HepG2 (cell line): Measurements from ENCODE around the gene NSF. TPM values are rescaled to one million over a fixed set of nuclear protein-coding genes. Genes with fewer than 3 reads are reported as not detected.

Source experiments
- DPF2 ChIP-seq: sonication (generic); formaldehyde crosslinking; IDR thresholded peaks from 2 replicates; pipeline ENCODE4 v1.4.0; 2020; ENCODE audit warnings: mild to moderate bottlenecking, low read depth, missing genetic modification reagents, borderline replicate concordance
- EED ChIP-seq: sonication (generic); formaldehyde crosslinking; IDR thresholded peaks from 2 replicates; pipeline ENCODE4 v1.5.0; 2020; ENCODE audit warnings: mild to moderate bottlenecking, missing genetic modification reagents
- FOXJ3 ChIP-seq: sonication (generic); formaldehyde crosslinking; IDR thresholded peaks from 2 replicates; pipeline ENCODE4 v1.4.0; 2020; ENCODE audit warnings: missing genetic modification reagents, mild to moderate bottlenecking, borderline replicate concordance
- PAX8 ChIP-seq: sonication (generic); formaldehyde crosslinking; IDR thresholded peaks from 2 replicates; pipeline ENCODE4 v1.8.0; 2022; ENCODE audit warnings: mild to moderate bottlenecking, missing genetic modification reagents, borderline replicate concordance
- SYNCRIP ChIP-seq: fragments of 200-400 bp; formaldehyde crosslinking; IDR thresholded peaks from 2 replicates; pipeline ENCODE4 v1.6.1; 2018; ENCODE audit warnings: mild to moderate bottlenecking, low read depth, low read length; ENCODE audit not compliant: insufficient read depth
- THAP11 ChIP-seq: IDR thresholded peaks from 2 replicates; pipeline ENCODE4 v1.6.1; 2016; ENCODE audit warnings: missing biosample characterization, missing genetic modification reagents
- THYN1 ChIP-seq: sonication (generic); formaldehyde crosslinking; IDR thresholded peaks from 2 replicates; pipeline ENCODE4 v1.8.1; 2023; ENCODE audit warnings: low read depth, mild to moderate bottlenecking, moderate library complexity, missing genetic modification reagents, borderline replicate concordance
- YEATS4 ChIP-seq: sonication (generic); formaldehyde crosslinking; IDR thresholded peaks from 2 replicates; pipeline ENCODE4 v1.4.0; 2020; ENCODE audit warnings: missing genetic modification reagents, borderline replicate concordance
- ZKSCAN5 ChIP-seq: sonication (generic); formaldehyde crosslinking; IDR thresholded peaks from 2 replicates; pipeline ENCODE4 v1.5.1; 2020; ENCODE audit warnings: mild to moderate bottlenecking, missing genetic modification reagents
- ZNF143 ChIP-seq: sonication (generic); formaldehyde crosslinking; IDR thresholded peaks from 2 replicates; pipeline ENCODE4 v1.4.0; 2020; ENCODE audit warnings: missing genetic modification reagents
- ZNF530 ChIP-seq: sonication (generic); formaldehyde crosslinking; IDR thresholded peaks from 2 replicates; pipeline ENCODE4 v1.5.0; 2020; ENCODE audit warnings: low read depth, mild to moderate bottlenecking, missing genetic modification reagents
- ZNF839 ChIP-seq: sonication (generic); formaldehyde crosslinking; IDR thresholded peaks from 2 replicates; pipeline ENCODE4 v1.4.0; 2020; ENCODE audit warnings: missing genetic modification reagents, mild to moderate bottlenecking, borderline replicate concordance
- polyA plus RNA-seq, 8 experiments: library from polyadenylated mRNA; depleted of rRNA in 3 of 8; stranded (reverse) in 7 of 8; unstranded in 1 of 8; fragments of >200 nt; fragmentation: Illumina TruSeq in 4 of 8; extraction: Trizol in 4 of 8; gene quantifications; 2 replicates each; pipeline versions ENCODE4 v1.2.1 to v1.2.3, GENCODE V29; 2011 to 2016; ENCODE audit warnings: low read depth in 4 of 8, missing spikeins in 1 of 8, mixed read lengths in 1 of 8; ENCODE audit not compliant: insufficient read depth in 1 of 8
- total RNA-seq, 5 experiments: library from RNA; depleted of rRNA; stranded (reverse); fragments of >200 nt; fragmentation: Illumina TruSeq; extraction: Trizol; gene quantifications; 2 replicates each; pipeline ENCODE4 v1.2.3, GENCODE V29; 2016; ENCODE audit warnings: low read depth in 1 of 5
- TF ChIP-seq, protein P1 (sequence below): sonication (generic); formaldehyde crosslinking; IDR thresholded peaks from 2 replicates; pipeline ENCODE4 v1.4.0; 2020; ENCODE audit warnings: mild to moderate bottlenecking, low read depth, missing genetic modification reagents
- TF ChIP-seq, protein P2 (sequence below): sonication (generic); formaldehyde crosslinking; IDR thresholded peaks from 2 replicates; pipeline ENCODE4 v1.8.0; 2022; ENCODE audit warnings: missing genetic modification reagents, mild to moderate bottlenecking, borderline replicate concordance
- TF ChIP-seq, protein P3 (sequence below): sonication (generic); formaldehyde crosslinking; IDR thresholded peaks from 2 replicates; pipeline ENCODE4 v1.5.0; 2020; ENCODE audit warnings: missing genetic modification reagents
- TF ChIP-seq, protein P4 (sequence below): IDR thresholded peaks from 2 replicates; pipeline ENCODE4 v1.6.1; 2016; ENCODE audit warnings: mild to moderate bottlenecking, missing biosample characterization, missing genetic modification reagents
- TF ChIP-seq, protein P5 (sequence below): sonication (generic); formaldehyde crosslinking; IDR thresholded peaks from 2 replicates; pipeline ENCODE4 v1.5.1; 2020; ENCODE audit warnings: missing genetic modification reagents, mild to moderate bottlenecking, borderline replicate concordance
- TF ChIP-seq, protein P6 (sequence below): sonication (generic); formaldehyde crosslinking; IDR thresholded peaks from 2 replicates; pipeline ENCODE4 v1.4.0; 2020; ENCODE audit warnings: missing genetic modification reagents
- TF ChIP-seq, protein P7 (sequence below): sonication (generic); formaldehyde crosslinking; IDR thresholded peaks from 2 replicates; pipeline ENCODE4 v1.4.0; 2020; ENCODE audit warnings: mild to moderate bottlenecking, missing genetic modification reagents

NSF gene
- total and polyA plus RNA-seq, 2 of the 13 experiments (the other 11 are each of a cell fraction or from before 2014, with no cell fraction given): 21.9 to 37.8 TPM

DNA sequence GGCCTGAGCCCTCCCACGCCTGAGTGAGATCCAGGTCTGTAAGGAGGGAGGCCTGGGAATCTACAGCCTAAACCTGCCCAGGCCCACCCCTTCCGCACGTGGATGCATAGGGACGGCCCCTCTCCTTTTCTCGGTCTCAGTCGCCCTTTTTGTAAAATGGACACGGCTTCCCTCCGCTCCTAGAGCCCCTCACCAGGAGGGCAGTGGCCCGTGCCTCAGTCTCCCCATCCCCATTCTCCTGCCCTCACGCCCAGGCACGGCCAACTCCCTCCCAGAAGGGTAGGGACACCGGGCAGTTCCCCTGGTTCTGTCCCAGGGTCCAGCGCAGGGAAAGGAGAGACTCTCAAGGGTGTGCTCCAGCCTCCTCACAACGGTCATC is 180.0 kb downstream of the NSF start (continued):
- TF ChIP-seq, protein P1, sequence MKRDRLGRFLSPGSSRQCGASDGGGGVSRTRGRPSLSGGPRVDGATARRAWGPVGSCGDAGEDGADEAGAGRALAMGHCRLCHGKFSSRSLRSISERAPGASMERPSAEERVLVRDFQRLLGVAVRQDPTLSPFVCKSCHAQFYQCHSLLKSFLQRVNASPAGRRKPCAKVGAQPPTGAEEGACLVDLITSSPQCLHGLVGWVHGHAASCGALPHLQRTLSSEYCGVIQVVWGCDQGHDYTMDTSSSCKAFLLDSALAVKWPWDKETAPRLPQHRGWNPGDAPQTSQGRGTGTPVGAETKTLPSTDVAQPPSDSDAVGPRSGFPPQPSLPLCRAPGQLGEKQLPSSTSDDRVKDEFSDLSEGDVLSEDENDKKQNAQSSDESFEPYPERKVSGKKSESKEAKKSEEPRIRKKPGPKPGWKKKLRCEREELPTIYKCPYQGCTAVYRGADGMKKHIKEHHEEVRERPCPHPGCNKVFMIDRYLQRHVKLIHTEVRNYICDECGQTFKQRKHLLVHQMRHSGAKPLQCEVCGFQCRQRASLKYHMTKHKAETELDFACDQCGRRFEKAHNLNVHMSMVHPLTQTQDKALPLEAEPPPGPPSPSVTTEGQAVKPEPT (CRISPR knock-in tag): peak; percentile 62; the same call in 1 of the 2 replicates
- TF ChIP-seq FOXJ3 (CRISPR knock-in tag) (no peak), DPF2 (CRISPR knock-in tag) (no peak), EED (no peak; the same call in 1 of the 2 replicates), ZNF143 (CRISPR knock-in tag) (no peak), YEATS4 (CRISPR knock-in tag) (no peak), THAP11 (CRISPR knock-in tag) (peak; percentile 8; the same call in 1 of the 2 replicates), ZNF530 (0 out of 2 replicates have a peak, but pooled peaks have one; percentile 43), ZKSCAN5 (CRISPR knock-in tag) (no peak), PAX8 (CRISPR knock-in tag) (0 out of 2 replicates have a peak, but pooled peaks have one; percentile 48), SYNCRIP (no peak), ZNF839 (CRISPR knock-in tag) (no peak), THYN1 (no peak)
- TF ChIP-seq, protein P2, sequence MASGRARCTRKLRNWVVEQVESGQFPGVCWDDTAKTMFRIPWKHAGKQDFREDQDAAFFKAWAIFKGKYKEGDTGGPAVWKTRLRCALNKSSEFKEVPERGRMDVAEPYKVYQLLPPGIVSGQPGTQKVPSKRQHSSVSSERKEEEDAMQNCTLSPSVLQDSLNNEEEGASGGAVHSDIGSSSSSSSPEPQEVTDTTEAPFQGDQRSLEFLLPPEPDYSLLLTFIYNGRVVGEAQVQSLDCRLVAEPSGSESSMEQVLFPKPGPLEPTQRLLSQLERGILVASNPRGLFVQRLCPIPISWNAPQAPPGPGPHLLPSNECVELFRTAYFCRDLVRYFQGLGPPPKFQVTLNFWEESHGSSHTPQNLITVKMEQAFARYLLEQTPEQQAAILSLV (CRISPR knock-in tag): no peak
- TF ChIP-seq, protein P3, sequence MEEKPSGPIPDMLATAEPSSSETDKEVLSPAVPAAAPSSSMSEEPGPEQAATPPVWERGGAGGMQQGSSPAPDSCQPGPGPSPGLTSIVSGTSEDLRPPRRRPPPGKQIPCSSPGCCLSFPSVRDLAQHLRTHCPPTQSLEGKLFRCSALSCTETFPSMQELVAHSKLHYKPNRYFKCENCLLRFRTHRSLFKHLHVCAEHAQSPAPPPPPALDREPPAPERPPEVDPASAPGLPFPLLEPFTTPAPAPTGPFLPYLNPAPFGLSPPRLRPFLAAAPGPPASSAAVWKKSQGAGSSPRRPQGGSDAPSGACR (CRISPR knock-in tag): no peak
- TF ChIP-seq, protein P4, sequence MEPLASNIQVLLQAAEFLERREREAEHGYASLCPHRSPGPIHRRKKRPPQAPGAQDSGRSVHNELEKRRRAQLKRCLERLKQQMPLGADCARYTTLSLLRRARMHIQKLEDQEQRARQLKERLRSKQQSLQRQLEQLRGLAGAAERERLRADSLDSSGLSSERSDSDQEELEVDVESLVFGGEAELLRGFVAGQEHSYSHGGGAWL (CRISPR knock-in tag): peak; percentile 41; the same call in 1 of the 2 replicates
- TF ChIP-seq, protein P5, sequence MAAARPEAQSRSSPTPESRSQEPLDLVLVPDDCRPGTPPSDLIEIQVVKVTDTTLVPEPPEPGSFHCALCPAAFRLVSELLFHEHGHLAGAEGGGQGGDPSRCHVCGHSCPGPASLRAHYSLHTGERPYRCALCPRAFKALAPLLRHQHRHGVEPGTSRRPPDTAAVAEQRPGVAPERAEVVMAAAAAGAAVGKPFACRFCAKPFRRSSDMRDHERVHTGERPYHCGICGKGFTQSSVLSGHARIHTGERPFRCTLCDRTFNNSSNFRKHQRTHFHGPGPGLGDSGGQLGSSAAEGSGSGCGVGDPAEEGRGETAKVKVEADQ: peak; percentile 73; the same call in 1 of the 2 replicates
- TF ChIP-seq, protein P6, sequence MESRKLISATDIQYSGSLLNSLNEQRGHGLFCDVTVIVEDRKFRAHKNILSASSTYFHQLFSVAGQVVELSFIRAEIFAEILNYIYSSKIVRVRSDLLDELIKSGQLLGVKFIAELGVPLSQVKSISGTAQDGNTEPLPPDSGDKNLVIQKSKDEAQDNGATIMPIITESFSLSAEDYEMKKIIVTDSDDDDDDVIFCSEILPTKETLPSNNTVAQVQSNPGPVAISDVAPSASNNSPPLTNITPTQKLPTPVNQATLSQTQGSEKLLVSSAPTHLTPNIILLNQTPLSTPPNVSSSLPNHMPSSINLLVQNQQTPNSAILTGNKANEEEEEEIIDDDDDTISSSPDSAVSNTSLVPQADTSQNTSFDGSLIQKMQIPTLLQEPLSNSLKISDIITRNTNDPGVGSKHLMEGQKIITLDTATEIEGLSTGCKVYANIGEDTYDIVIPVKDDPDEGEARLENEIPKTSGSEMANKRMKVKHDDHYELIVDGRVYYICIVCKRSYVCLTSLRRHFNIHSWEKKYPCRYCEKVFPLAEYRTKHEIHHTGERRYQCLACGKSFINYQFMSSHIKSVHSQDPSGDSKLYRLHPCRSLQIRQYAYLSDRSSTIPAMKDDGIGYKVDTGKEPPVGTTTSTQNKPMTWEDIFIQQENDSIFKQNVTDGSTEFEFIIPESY (CRISPR knock-in tag): no peak
- TF ChIP-seq, protein P7, sequence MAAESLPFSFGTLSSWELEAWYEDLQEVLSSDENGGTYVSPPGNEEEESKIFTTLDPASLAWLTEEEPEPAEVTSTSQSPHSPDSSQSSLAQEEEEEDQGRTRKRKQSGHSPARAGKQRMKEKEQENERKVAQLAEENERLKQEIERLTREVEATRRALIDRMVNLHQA (CRISPR knock-in tag): no peak
